H9 (cell line): ENCODE results near the gene UMAD1. TPM values are rescaled to one million over a fixed set of nuclear protein-coding genes. Genes with fewer than 3 reads are reported as not detected.

Experiments used
- DNase-seq: peaks from one replicate; pipeline ENCODE4 v3.0.0-alpha.2; 2017
- H2AFZ ChIP-seq: one replicate; pipeline ENCODE4 v1.6.1; 2013; ENCODE audit warnings: mild to moderate bottlenecking, low read length, control low read depth, moderate library complexity
- H2AK5ac ChIP-seq: 2 replicates; pipeline ENCODE4 v1.6.1; 2013; ENCODE audit warnings: low read length, control low read depth, mixed read lengths; ENCODE audit not compliant: insufficient read length
- H2BK120ac ChIP-seq: one replicate; pipeline ENCODE4 v1.6.1; 2013; ENCODE audit warnings: low read depth, mild to moderate bottlenecking, low read length, control low read depth, inconsistent platforms; ENCODE audit not compliant: poor library complexity, severe bottlenecking
- H2BK12ac ChIP-seq: 2 replicates; pipeline ENCODE4 v1.6.1; 2013; ENCODE audit warnings: low read length, control low read depth, mixed read lengths, low read depth; ENCODE audit not compliant: insufficient read length
- H2BK15ac ChIP-seq: 2 replicates; pipeline ENCODE4 v1.6.1; 2013; ENCODE audit warnings: low read depth, low read length, control low read depth
- H2BK20ac ChIP-seq: one replicate; pipeline ENCODE4 v1.6.1; 2013; ENCODE audit warnings: low read depth, mild to moderate bottlenecking, low read length, control low read depth, inconsistent platforms; ENCODE audit not compliant: poor library complexity, severe bottlenecking
- H2BK5ac ChIP-seq: 2 replicates; pipeline ENCODE4 v1.6.1; 2013; ENCODE audit warnings: low read length, control low read depth, mixed read lengths; ENCODE audit not compliant: insufficient read length
- H3K14ac ChIP-seq: 2 replicates; pipeline ENCODE4 v1.6.1; 2013; ENCODE audit warnings: low read length, control low read depth; ENCODE audit not compliant: insufficient read depth
- H3K18ac ChIP-seq: 2 replicates; pipeline ENCODE4 v1.6.1; 2013; ENCODE audit warnings: low read depth, mild to moderate bottlenecking, mixed read lengths, low read length, control low read depth; ENCODE audit not compliant: insufficient read length
- H3K23ac ChIP-seq: 2 replicates; pipeline ENCODE4 v1.6.1; 2013; ENCODE audit warnings: low read length, control low read depth, mixed read lengths, low read depth; ENCODE audit not compliant: insufficient read length
- H3K23me2 ChIP-seq: 2 replicates; pipeline ENCODE4 v1.6.1; 2013; ENCODE audit warnings: low read depth, mild to moderate bottlenecking, mixed read lengths, low read length, control low read depth; ENCODE audit not compliant: insufficient read length, poor library complexity, severe bottlenecking
- H3K27ac ChIP-seq: 2 replicates; pipeline ENCODE4 v1.5.1; 2013; ENCODE audit warnings: low read length, control low read depth, mixed read lengths, low read depth; ENCODE audit not compliant: insufficient read length
- H3K27me3 ChIP-seq: 2 replicates; pipeline ENCODE4 v1.6.1; 2013; ENCODE audit warnings: low read length, control low read depth, inconsistent platforms; ENCODE audit not compliant: insufficient read depth
- H3K4ac ChIP-seq: 2 replicates; pipeline ENCODE4 v1.6.1; 2013; ENCODE audit warnings: low read depth, mild to moderate bottlenecking, control low read depth, inconsistent platforms, low read length, moderate library complexity
- H3K4me1 ChIP-seq: 2 replicates; pipeline ENCODE4 v1.6.1; 2013; ENCODE audit warnings: low read length, control low read depth, inconsistent platforms; ENCODE audit not compliant: insufficient read depth
- H3K4me2 ChIP-seq: 2 replicates; pipeline ENCODE4 v1.6.1; 2013; ENCODE audit warnings: low read length, control low read depth, mixed read lengths; ENCODE audit not compliant: insufficient read length, insufficient read depth
- H3K56ac ChIP-seq: 2 replicates; pipeline ENCODE4 v1.6.1; 2013; ENCODE audit warnings: low read depth, mild to moderate bottlenecking, mixed read lengths, low read length, control low read depth; ENCODE audit not compliant: insufficient read length
- H3K79me1 ChIP-seq: 2 replicates; pipeline ENCODE4 v1.6.1; 2013; ENCODE audit warnings: low read depth, mild to moderate bottlenecking, moderate library complexity, low read length, control low read depth, inconsistent platforms; ENCODE audit not compliant: insufficient read depth, poor library complexity, severe bottlenecking
- H3K79me2 ChIP-seq: 2 replicates; pipeline ENCODE4 v1.6.1; 2013; ENCODE audit warnings: low read length, control low read depth, inconsistent platforms; ENCODE audit not compliant: insufficient read depth
- H3K9ac ChIP-seq: 2 replicates; pipeline ENCODE4 v1.6.1; 2013; ENCODE audit warnings: low read length, control low read depth, mixed read lengths; ENCODE audit not compliant: insufficient read length; ENCODE audit errors: extremely low read depth
- H3K9me3 ChIP-seq: one replicate; pipeline ENCODE4 v1.6.1; 2013; ENCODE audit warnings: low read depth, low read length, inconsistent platforms; ENCODE audit not compliant: control insufficient read depth
- H3T11ph ChIP-seq: one replicate; pipeline ENCODE4 v1.6.1; 2013; ENCODE audit warnings: mild to moderate bottlenecking, low read length, control low read depth, inconsistent platforms
- H4K20me1 ChIP-seq: one replicate; pipeline ENCODE4 v1.6.1; 2013; ENCODE audit not compliant: control insufficient read depth, insufficient read length, insufficient read depth
- H4K5ac ChIP-seq: 2 replicates; pipeline ENCODE4 v1.6.1; 2013; ENCODE audit warnings: low read depth, mild to moderate bottlenecking, mixed read lengths, low read length, control low read depth; ENCODE audit not compliant: insufficient read length
- H4K8ac ChIP-seq: replicated peaks from 2 replicates; pipeline ENCODE4 v1.6.1; 2013; ENCODE audit warnings: low read length, control low read depth, mixed read lengths, low read depth; ENCODE audit not compliant: insufficient read length
- H4K91ac ChIP-seq: 2 replicates; pipeline ENCODE4 v1.6.1; 2013; ENCODE audit warnings: low read depth, mild to moderate bottlenecking, moderate library complexity, mixed read lengths, low read length, control low read depth; ENCODE audit not compliant: insufficient read length
- H3K27ac Mint-ChIP-seq, 3 experiments: 2 replicates in 2 of 3; 3 replicates in 1 of 3; pipeline ENCODE4 v1.8.0; 2020 to 2021; ENCODE audit warnings: mixed read lengths in 3 of 3, mild to moderate bottlenecking in 1 of 3, moderate library complexity in 1 of 3
- H3K27me3 Mint-ChIP-seq: 2 replicates; pipeline ENCODE4 v1.8.0; 2021; ENCODE audit warnings: low read depth, mild to moderate bottlenecking, moderate library complexity, mixed read lengths
- H3K36me3 Mint-ChIP-seq, 3 experiments: 2 replicates in 2 of 3; 3 replicates in 1 of 3; pipeline ENCODE4 v1.8.0; 2020 to 2021; ENCODE audit warnings: low read depth in 3 of 3, mixed read lengths in 3 of 3; ENCODE audit not compliant: insufficient read depth in 1 of 3
- H3K4me1 Mint-ChIP-seq, 2 experiments: 2 replicates each; pipeline ENCODE4 v1.8.0; 2020; ENCODE audit warnings: mixed read lengths in 2 of 2
- H3K4me3 Mint-ChIP-seq, 2 experiments: 2 replicates in 1 of 2; 3 replicates in 1 of 2; pipeline ENCODE4 v1.8.0; 2020 to 2021; ENCODE audit warnings: mild to moderate bottlenecking in 2 of 2, mixed read lengths in 2 of 2, moderate library complexity in 1 of 2
- H3K9me3 Mint-ChIP-seq, 2 experiments: 2 replicates in 1 of 2; 3 replicates in 1 of 2; pipeline ENCODE4 v1.8.0; 2020; ENCODE audit warnings: mild to moderate bottlenecking in 2 of 2, mixed read lengths in 2 of 2, moderate library complexity in 1 of 2
- CTCF ChIP-seq: fragments of 200-600 bp; sonication (generic); conservative IDR thresholded peaks from 3 replicates; pipeline ENCODE4 v1.8.0; 2021; ENCODE audit warnings: antibody characterized with exemption, mild to moderate bottlenecking
- WGBS: extraction: QIAGEN DNeasy Blood & Tissue Kit; methylation state at CpG from one replicate; pipeline ENCODE4 v1.1.7; 2013; ENCODE audit warnings: missing lambda C conversion rate, low lambda C conversion rate, mixed read lengths; ENCODE audit not compliant: insufficient read length; ENCODE audit errors: extremely low coverage; 5-methylcytosine and 5-hydroxymethylcytosine counted together
- total RNA-seq: library from RNA; stranded (reverse); gene quantifications from 2 replicates; pipeline ENCODE4 v1.2.1, GENCODE V29; 2021

UMAD1 gene
- total RNA-seq, 1 experiment from 2014 or later, result 8.9 TPM

- Histone ChIP-seq H3K9ac (no peak overlapping the region), H3K23me2 (no peaks in the 10 kb centered on the region), H3K14ac (no peak overlapping the region), H3T11ph (no peak overlapping the region), H3K23ac (no peak overlapping the region), H3K9me3 (no peaks in the 10 kb centered on the region), H3K27ac (no peak overlapping the region), H2BK5ac (no peak overlapping the region), H3K79me1 (no peaks in the 10 kb centered on the region), H2BK120ac (no peak overlapping the region), H2BK12ac (no peak overlapping the region), H4K5ac (no peak overlapping the region), H3K56ac (no peak overlapping the region), H3K27me3 (no peaks in the 10 kb centered on the region), H2BK20ac (no peak overlapping the region), H4K8ac (no peak overlapping the region), H3K79me2 (no peaks in the 10 kb centered on the region), H2BK15ac (no peak overlapping the region), H3K18ac (no peak overlapping the region), H2AK5ac (no peak overlapping the region), H3K4ac (no peak overlapping the region), H2AFZ (no peak overlapping the region), H3K4me2 (no peak overlapping the region), H4K20me1 (peaks cover 2% of the 10 kb centered on the region), H3K4me1 (no peaks in the 10 kb centered on the region), H4K91ac (no peak overlapping the region)
- Mint-ChIP-seq H3K4me3 (no peak overlapping the region), H3K36me3 (0 out of 7 replicates have a peak, but pooled peaks cover 0 to 4% (median 0%) of the 10 kb centered on the region in 3 experiments), H3K9me3 (peaks cover 0 to 3% of the 10 kb centered on the region in 2 experiments; a peak in 1 of 5 replicates), H3K27me3 (no peaks in the 10 kb centered on the region), H3K27ac (no peak overlapping the region), H3K4me1 (peaks cover 10 to 15% of the 10 kb centered on the region in 2 experiments)
- no peak for DNase-seq
- no CpG with 5 or more reads among the region's 7 CpGs for WGBS
- TF ChIP-seq CTCF, result no peak
Observed at GRCh38 chr7:7816084-7816483, 175.5 kb downstream of the UMAD1 start.
